Activated CD4-positive, alpha-beta T cell treated with anti-CD3 and anti-CD28 coated beads, Interleukin-2, amount 50 U/mL, for 4 hours (primary cell): ENCODE measurements around the gene CD46.

Experiments used
- DNase-seq, 2 experiments: peaks; one replicate each; pipeline ENCODE4 v3.0.0-alpha.2; 2020

Gene CD46

GRCh38 chr1:207817166-207817565 is 65.3 kb downstream of the CD46 start:
- no peak for DNase-seq

GRCh38 chr1:207817778-207818751 is 66.2 kb downstream of the CD46 start:
- no peak for DNase-seq

- no peak for DNase-seq
Measured at GRCh38 chr1:207818971-207819451, 67.2 kb downstream of the CD46 start.

- no peak for DNase-seq
Measured at GRCh38 chr1:207820568-207821463, 69.0 kb downstream of the CD46 start.

- no peak for DNase-seq
Measured at GRCh38 chr1:207821464-207822045, 69.7 kb downstream of the CD46 start.

GRCh38 chr1:207822124-207822601 is 70.3 kb downstream of the CD46 start:
- DNase-seq, result no peak

GRCh38 chr1:207822602-207823451 is 71.0 kb downstream of the CD46 start:
- peak; percentile 69 to 71 for DNase-seq

- no peak for DNase-seq
Measured at GRCh38 chr1:207823531-207823879, 71.7 kb downstream of the CD46 start.

- peak; percentile 68 to 73 for DNase-seq
Measured at GRCh38 chr1:207823880-207824566, 72.2 kb downstream of the CD46 start.

- no peak for DNase-seq
Measured at GRCh38 chr1:207824691-207825408, 73.0 kb downstream of the CD46 start.

GRCh38 chr1:207825409-207825695 is 73.5 kb downstream of the CD46 start:
- DNase-seq, result no peak

GRCh38 chr1:207825719-207826556 is 74.1 kb downstream of the CD46 start:
- peak; percentile 78 to 79 for DNase-seq

- no peak for DNase-seq
Measured at GRCh38 chr1:207826557-207827487, 75.0 kb downstream of the CD46 start.

- DNase-seq, result no peak
Measured at GRCh38 chr1:207827488-207827830, 75.6 kb downstream of the CD46 start.

- DNase-seq, result no peak
Measured at GRCh38 chr1:207828046-207828445, 76.2 kb downstream of the CD46 start.

GRCh38 chr1:207828485-207829158 is 76.8 kb downstream of the CD46 start:
- peak; percentile 54 for DNase-seq

- DNase-seq, result no peak
Measured at GRCh38 chr1:207829576-207829975, 77.7 kb downstream of the CD46 start.

GRCh38 chr1:207830788-207831187 is 78.9 kb downstream of the CD46 start:
- no peak for DNase-seq
